WERI-Rb-1 (cell line): Measurements from ENCODE around the gene NUDCD2.
A peak's percentile ranks its signal among the peaks of the same experiment; 100 is the strongest.

Source experiments
- DNase-seq: peaks from one replicate; pipeline ENCODE4 v3.0.0-alpha.2; 2020
- H3K27ac ChIP-seq: fragments of 250-450 bp; sonication (Bioruptor Pico); 2 replicates; pipeline ENCODE4 v1.5.1; 2020; ENCODE audit warnings: mild to moderate bottlenecking, moderate library complexity
- H3K27me3 ChIP-seq: fragments of 250-450 bp; sonication (Bioruptor Pico); 2 replicates; pipeline ENCODE4 v1.5.1; 2021; ENCODE audit warnings: mild to moderate bottlenecking, low read depth, moderate library complexity; ENCODE audit not compliant: insufficient read depth, severe bottlenecking
- H3K36me3 ChIP-seq: fragments of 250-450 bp; sonication (Bioruptor Pico); 2 replicates; pipeline ENCODE4 v1.5.1; 2020; ENCODE audit warnings: mild to moderate bottlenecking, moderate library complexity
- H3K4me3 ChIP-seq: 2 replicates; pipeline ENCODE4 v1.5.1; 2011; ENCODE audit warnings: low read depth, mild to moderate bottlenecking, control low read depth, low read length
- H3K9me3 ChIP-seq: fragments of 250-450 bp; sonication (Bioruptor Pico); 2 replicates; pipeline ENCODE4 v1.5.1; 2021; ENCODE audit warnings: mild to moderate bottlenecking, moderate library complexity; ENCODE audit not compliant: severe bottlenecking
- CTCF ChIP-seq: IDR thresholded peaks from 2 replicates; pipeline ENCODE4 v1.5.1; 2011; ENCODE audit warnings: low read depth, mild to moderate bottlenecking, control low read depth, inconsistent platforms, low read length

Gene NUDCD2

GRCh38 chr5:163409384-163409783 is 50.5 kb downstream of the NUDCD2 start:
- no peak for TF ChIP-seq CTCF

GRCh38 chr5:163408311-163408923 is 51.5 kb downstream of the NUDCD2 start:
- H3K9me3 ChIP-seq, result no peaks in the 10 kb centered on the region
- peak; percentile 73 for TF ChIP-seq CTCF
- H3K27ac ChIP-seq, result no peak overlapping the region
- H3K4me3 ChIP-seq, result no peak overlapping the region
- H3K27me3 ChIP-seq, result peaks cover 59% of the 10 kb centered on the region
- peak; percentile 34 for DNase-seq
- H3K36me3 ChIP-seq, result no peaks in the 10 kb centered on the region

More at GRCh38 chr5:163409384-163409783, 50.5 kb downstream of the NUDCD2 start:
- H3K9me3 ChIP-seq, result no peaks in the 10 kb centered on the region
- H3K27ac ChIP-seq, result no peak overlapping the region
- H3K36me3 ChIP-seq, result no peaks in the 10 kb centered on the region
- no peak for DNase-seq
- peaks cover 61% of the 10 kb centered on the region for H3K27me3 ChIP-seq
- no peak overlapping the region for H3K4me3 ChIP-seq

- no peak for DNase-seq
- no peaks in the 10 kb centered on the region for H3K36me3 ChIP-seq
- TF ChIP-seq CTCF, result no peak
These were observed 52.8 kb downstream of the NUDCD2 start for GRCh38 chr5:163407034-163407655.

GRCh38 chr5:163404364-163405173 is 55.3 kb downstream of the NUDCD2 start:
- Histone ChIP-seq H3K27me3 (peaks cover 53% of the 10 kb centered on the region), H3K36me3 (no peaks in the 10 kb centered on the region), H3K4me3 (no peak overlapping the region), H3K27ac (no peak overlapping the region), H3K9me3 (no peaks in the 10 kb centered on the region)
- no peak for DNase-seq
- TF ChIP-seq CTCF, result no peak

More at GRCh38 chr5:163407034-163407655, 52.8 kb downstream of the NUDCD2 start:
- Histone ChIP-seq H3K27ac (no peak overlapping the region), H3K4me3 (no peak overlapping the region), H3K27me3 (peaks cover 63% of the 10 kb centered on the region), H3K9me3 (no peaks in the 10 kb centered on the region)

GRCh38 chr5:163402007-163402406 is 57.9 kb downstream of the NUDCD2 start:
- Histone ChIP-seq H3K36me3 (no peaks in the 10 kb centered on the region), H3K4me3 (no peak overlapping the region), H3K27ac (no peak overlapping the region), H3K9me3 (no peaks in the 10 kb centered on the region), H3K27me3 (peaks cover 52% of the 10 kb centered on the region)
- DNase-seq, result no peak
- no peak for TF ChIP-seq CTCF
